Osteoblast (primary cell): Measurements from ENCODE around the gene DAPP1. TPM values are rescaled to one million over a fixed set of nuclear protein-coding genes. Genes with fewer than 3 reads are reported as not detected.

Experiments
- DNase-seq: peaks from one replicate; pipeline ENCODE4 v3.0.0; 2011; ENCODE audit warnings: low spot score, mixed read lengths; ENCODE audit not compliant: insufficient read length; ENCODE audit errors: missing footprints
- H2AFZ ChIP-seq: 2 replicates; pipeline ENCODE4 v1.6.0; 2011; ENCODE audit warnings: mild to moderate bottlenecking, low read length
- H3K27ac ChIP-seq: 2 replicates; pipeline ENCODE4 v1.5.1; 2011; ENCODE audit warnings: mild to moderate bottlenecking, low read depth, low read length, moderate library complexity
- H3K27me3 ChIP-seq: 2 replicates; pipeline ENCODE4 v1.6.0; 2012; ENCODE audit warnings: mild to moderate bottlenecking, control low read depth, inconsistent platforms, low read length, moderate library complexity; ENCODE audit not compliant: insufficient read depth
- H3K36me3 ChIP-seq: 2 replicates; pipeline ENCODE4 v1.5.1; 2011; ENCODE audit warnings: mild to moderate bottlenecking, low read length, control low read depth, moderate library complexity; ENCODE audit not compliant: insufficient read depth
- H3K4me1 ChIP-seq: 2 replicates; pipeline ENCODE4 v1.5.1; 2011; ENCODE audit warnings: mild to moderate bottlenecking, low read length, control low read depth, moderate library complexity; ENCODE audit not compliant: insufficient read depth
- H3K4me2 ChIP-seq: 2 replicates; pipeline ENCODE4 v1.6.0; 2011; ENCODE audit warnings: mild to moderate bottlenecking, low read length; ENCODE audit not compliant: insufficient read depth
- H3K4me3 ChIP-seq: fragments of 200-600 bp; sonication (generic); 3 replicates; pipeline ENCODE4 v1.5.1; 2012; ENCODE audit warnings: mild to moderate bottlenecking, low read length, inconsistent platforms; ENCODE audit not compliant: insufficient read depth
- H3K79me2 ChIP-seq: 2 replicates; pipeline ENCODE4 v1.6.0; 2012; ENCODE audit warnings: mild to moderate bottlenecking, low read length, control low read depth, inconsistent platforms; ENCODE audit not compliant: insufficient read depth
- H3K9me3 ChIP-seq: 2 replicates; pipeline ENCODE4 v1.5.1; 2011; ENCODE audit warnings: low read depth, low read length, control low read depth
- H4K20me1 ChIP-seq: 2 replicates; pipeline ENCODE4 v1.6.0; 2012; ENCODE audit warnings: mild to moderate bottlenecking, low read length, control low read depth; ENCODE audit not compliant: insufficient read depth
- total RNA-seq: library from RNA; depleted of rRNA; stranded (reverse); fragments of >200 nt; gene quantifications from 2 replicates; pipeline ENCODE4 v1.2.3, GENCODE V29; 2012
- TF ChIP-seq, protein P1 (sequence below): IDR thresholded peaks from 2 replicates; pipeline ENCODE4 v1.5.1; 2011; ENCODE audit warnings: mild to moderate bottlenecking, low read depth, low read length, moderate library complexity; ENCODE audit errors: extremely low read depth

Gene DAPP1
- total RNA-seq, 1 donor = not detected

DNA sequence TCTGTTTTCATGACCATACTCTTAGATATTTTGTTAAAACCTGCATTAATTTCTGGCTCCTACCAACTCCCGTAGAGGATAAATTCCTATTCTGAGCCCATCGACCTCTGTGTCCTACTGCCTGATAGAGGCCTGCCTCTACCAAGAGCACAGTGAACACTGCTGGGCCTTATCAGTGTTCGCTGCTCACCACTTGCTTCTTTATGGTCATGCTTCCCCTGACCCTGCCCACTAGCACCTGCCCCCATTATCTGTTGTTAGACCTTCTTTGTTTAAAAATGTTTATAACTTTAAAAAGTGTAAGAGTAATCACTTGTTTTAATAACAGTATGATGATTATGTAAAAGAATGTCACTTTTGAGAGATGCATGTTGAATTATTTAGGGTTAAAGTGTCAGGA, 6.1 kb downstream of the DAPP1 start:
- H3K4me2 ChIP-seq = no peak overlapping the region
- no peaks in the 10 kb centered on the region for H4K20me1 ChIP-seq
- no peaks in the 10 kb centered on the region for H3K9me3 ChIP-seq
- H3K4me1 ChIP-seq = no peaks in the 10 kb centered on the region
- TF ChIP-seq, protein P1, sequence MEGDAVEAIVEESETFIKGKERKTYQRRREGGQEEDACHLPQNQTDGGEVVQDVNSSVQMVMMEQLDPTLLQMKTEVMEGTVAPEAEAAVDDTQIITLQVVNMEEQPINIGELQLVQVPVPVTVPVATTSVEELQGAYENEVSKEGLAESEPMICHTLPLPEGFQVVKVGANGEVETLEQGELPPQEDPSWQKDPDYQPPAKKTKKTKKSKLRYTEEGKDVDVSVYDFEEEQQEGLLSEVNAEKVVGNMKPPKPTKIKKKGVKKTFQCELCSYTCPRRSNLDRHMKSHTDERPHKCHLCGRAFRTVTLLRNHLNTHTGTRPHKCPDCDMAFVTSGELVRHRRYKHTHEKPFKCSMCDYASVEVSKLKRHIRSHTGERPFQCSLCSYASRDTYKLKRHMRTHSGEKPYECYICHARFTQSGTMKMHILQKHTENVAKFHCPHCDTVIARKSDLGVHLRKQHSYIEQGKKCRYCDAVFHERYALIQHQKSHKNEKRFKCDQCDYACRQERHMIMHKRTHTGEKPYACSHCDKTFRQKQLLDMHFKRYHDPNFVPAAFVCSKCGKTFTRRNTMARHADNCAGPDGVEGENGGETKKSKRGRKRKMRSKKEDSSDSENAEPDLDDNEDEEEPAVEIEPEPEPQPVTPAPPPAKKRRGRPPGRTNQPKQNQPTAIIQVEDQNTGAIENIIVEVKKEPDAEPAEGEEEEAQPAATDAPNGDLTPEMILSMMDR = no peak
- H3K79me2 ChIP-seq = no peaks in the 10 kb centered on the region
- no peaks in the 10 kb centered on the region for H3K36me3 ChIP-seq
- no peak overlapping the region for H3K4me3 ChIP-seq
- no peak overlapping the region for H3K27ac ChIP-seq
- no peak overlapping the region for H2AFZ ChIP-seq
- no peak for DNase-seq
- no peaks in the 10 kb centered on the region for H3K27me3 ChIP-seq

- H3K27me3 ChIP-seq = no peaks in the 10 kb centered on the region
- no peak overlapping the region for H3K4me3 ChIP-seq
- H3K27ac ChIP-seq = no peak overlapping the region
- DNase-seq = no peak
- no peak overlapping the region for H2AFZ ChIP-seq
- TF ChIP-seq, protein P1 = no peak
- no peaks in the 10 kb centered on the region for H4K20me1 ChIP-seq
- H3K9me3 ChIP-seq = no peaks in the 10 kb centered on the region
- H3K4me2 ChIP-seq = no peak overlapping the region
- H3K4me1 ChIP-seq = no peaks in the 10 kb centered on the region
- no peaks in the 10 kb centered on the region for H3K79me2 ChIP-seq
- no peaks in the 10 kb centered on the region for H3K36me3 ChIP-seq
Observed at GRCh38 chr4:99824070-99824599, 7.5 kb downstream of the DAPP1 start.

GRCh38 chr4:99825272-99825671, 8.6 kb downstream of the DAPP1 start:
- Histone ChIP-seq H3K79me2 (no peaks in the 10 kb centered on the region), H3K36me3 (no peaks in the 10 kb centered on the region), H3K9me3 (no peaks in the 10 kb centered on the region), H3K4me2 (no peak overlapping the region), H3K4me1 (no peaks in the 10 kb centered on the region), H2AFZ (no peak overlapping the region), H4K20me1 (no peaks in the 10 kb centered on the region), H3K27me3 (no peaks in the 10 kb centered on the region), H3K27ac (no peak overlapping the region), H3K4me3 (no peak overlapping the region)
- DNase-seq = no peak
- TF ChIP-seq, protein P1 = no peak

GRCh38 chr4:99826016-99826415, 9.4 kb downstream of the DAPP1 start:
- Histone ChIP-seq H2AFZ (no peak overlapping the region), H3K36me3 (no peaks in the 10 kb centered on the region), H3K4me2 (no peak overlapping the region), H4K20me1 (no peaks in the 10 kb centered on the region), H3K9me3 (no peaks in the 10 kb centered on the region), H3K27ac (no peak overlapping the region), H3K4me3 (no peak overlapping the region), H3K27me3 (no peaks in the 10 kb centered on the region), H3K79me2 (no peaks in the 10 kb centered on the region), H3K4me1 (no peaks in the 10 kb centered on the region)
- TF ChIP-seq, protein P1 = no peak
- DNase-seq = no peak
